Measurements from ENCODE around the gene RASAL3. TPM values are rescaled to one million over a fixed set of nuclear protein-coding genes. Genes with fewer than 3 reads are reported as not detected.
A peak's percentile ranks its signal among the peaks of the same experiment; 100 is the strongest.

Gene RASAL3
- total RNA-seq, 4 donors from 2014 or later = 0.51 to 4.3 (median 1.1) TPM; not detected in 1

DNA sequence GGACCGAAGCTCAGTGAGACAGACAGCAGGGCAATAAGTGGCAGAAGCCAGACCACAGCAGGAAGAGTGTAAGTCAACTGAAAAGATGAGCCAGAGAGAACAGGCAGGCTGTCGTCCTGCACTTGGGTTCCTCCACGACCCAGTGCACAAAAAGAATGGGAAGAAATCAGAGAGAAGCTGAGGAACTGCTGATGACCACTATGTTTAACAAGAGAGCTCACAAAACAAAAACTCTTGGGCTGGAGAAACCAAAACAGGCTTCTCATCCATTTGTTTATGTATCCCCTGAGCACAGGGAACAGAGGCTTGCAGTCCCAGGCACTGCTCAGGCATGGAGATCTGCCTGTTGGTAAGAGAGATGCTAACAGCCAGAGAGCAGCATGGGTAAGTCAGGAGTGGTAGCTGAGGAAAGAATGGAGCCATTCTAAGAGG is 59.5 kb downstream of the RASAL3 start:
- H3K27me3 ChIP-seq = no peaks in the 10 kb centered on the region
- no peak overlapping the region for H3K4me3 ChIP-seq
- DNase-seq = no peak
- H3K9me3 ChIP-seq = no peaks in the 10 kb centered on the region
- no peaks in the 10 kb centered on the region for H3K36me3 ChIP-seq
- peaks cover 0 to 22% of the 10 kb centered on the region in 2 donors for H3K4me1 ChIP-seq
- peak overlapping the region; percentile 24 to 76 for H3K27ac ChIP-seq
- intact Hi-C loops (cut with DNase I; ENCODE audit: low total_unique reads) = no loop called here
- TF ChIP-seq POLR2A (IDR thresholded peaks at IDR 0.05) = no peak
- TF ChIP-seq, protein P1, sequence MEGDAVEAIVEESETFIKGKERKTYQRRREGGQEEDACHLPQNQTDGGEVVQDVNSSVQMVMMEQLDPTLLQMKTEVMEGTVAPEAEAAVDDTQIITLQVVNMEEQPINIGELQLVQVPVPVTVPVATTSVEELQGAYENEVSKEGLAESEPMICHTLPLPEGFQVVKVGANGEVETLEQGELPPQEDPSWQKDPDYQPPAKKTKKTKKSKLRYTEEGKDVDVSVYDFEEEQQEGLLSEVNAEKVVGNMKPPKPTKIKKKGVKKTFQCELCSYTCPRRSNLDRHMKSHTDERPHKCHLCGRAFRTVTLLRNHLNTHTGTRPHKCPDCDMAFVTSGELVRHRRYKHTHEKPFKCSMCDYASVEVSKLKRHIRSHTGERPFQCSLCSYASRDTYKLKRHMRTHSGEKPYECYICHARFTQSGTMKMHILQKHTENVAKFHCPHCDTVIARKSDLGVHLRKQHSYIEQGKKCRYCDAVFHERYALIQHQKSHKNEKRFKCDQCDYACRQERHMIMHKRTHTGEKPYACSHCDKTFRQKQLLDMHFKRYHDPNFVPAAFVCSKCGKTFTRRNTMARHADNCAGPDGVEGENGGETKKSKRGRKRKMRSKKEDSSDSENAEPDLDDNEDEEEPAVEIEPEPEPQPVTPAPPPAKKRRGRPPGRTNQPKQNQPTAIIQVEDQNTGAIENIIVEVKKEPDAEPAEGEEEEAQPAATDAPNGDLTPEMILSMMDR (IDR thresholded peaks at IDR 0.05) = no peak

DNA sequence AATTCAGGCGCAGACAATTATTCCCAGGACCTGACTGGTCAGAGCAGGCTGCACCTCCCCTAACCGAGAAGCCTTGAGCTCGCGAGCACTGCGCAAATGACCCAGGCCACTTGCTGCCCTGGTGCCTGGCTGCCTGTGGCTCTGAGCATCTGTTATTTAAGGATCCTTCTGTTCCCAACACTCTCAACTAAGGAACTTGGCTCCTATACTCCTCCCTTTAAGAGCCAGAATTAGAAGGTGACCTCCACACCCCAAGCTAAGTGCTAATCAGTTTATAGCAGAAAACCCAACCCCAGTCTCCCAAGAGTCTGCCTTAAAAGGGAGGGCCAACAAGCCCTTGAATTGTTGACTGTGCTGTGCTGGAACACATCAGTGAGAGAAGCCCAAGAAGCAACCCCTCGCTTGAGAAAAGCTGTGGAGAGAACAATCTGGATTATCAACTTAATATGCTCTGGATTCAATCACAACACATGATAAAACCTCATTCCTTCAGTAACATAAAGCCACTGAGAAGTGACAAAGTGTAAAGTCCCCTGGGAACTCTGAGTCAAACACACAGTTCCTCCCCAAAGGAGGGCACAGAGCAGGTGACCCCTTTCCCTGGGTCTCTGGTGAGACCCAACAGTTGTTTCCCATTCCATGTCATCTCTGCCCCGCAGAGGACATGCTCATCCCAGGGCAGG is 60.1 kb downstream of the RASAL3 start:
- no peak for DNase-seq

DNA sequence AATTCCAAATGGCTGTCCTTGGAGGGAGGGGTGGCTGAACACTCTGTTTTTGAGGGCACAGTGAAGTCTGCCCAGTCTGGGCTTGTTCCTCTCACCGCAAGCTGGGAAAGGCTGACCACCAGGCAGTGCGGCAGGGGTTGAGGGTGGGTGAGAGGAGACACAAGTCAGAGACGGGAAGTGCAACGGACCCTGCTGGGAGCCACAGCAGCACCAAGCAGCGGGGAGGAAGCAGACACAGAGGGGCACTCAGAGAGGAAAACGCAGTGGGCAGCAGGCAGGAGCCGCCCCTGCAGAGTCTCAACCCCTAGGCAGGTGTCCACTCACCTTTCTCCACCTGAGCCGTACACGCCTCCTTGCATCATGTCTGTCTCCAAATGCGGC is 61.2 kb downstream of the RASAL3 start:
- no peaks in the 10 kb centered on the region for H3K36me3 ChIP-seq
- DNase-seq = no peak
- H3K27me3 ChIP-seq = no peaks in the 10 kb centered on the region
- peaks cover 0 to 22% of the 10 kb centered on the region in 2 donors for H3K4me1 ChIP-seq
- TF ChIP-seq, protein P1 (IDR thresholded peaks at IDR 0.05) = no peak
- TF ChIP-seq POLR2A (IDR thresholded peaks at IDR 0.05) = no peak
- intact Hi-C loops (cut with DNase I; ENCODE audit: low total_unique reads) = no loop called here
- no peaks in the 10 kb centered on the region for H3K9me3 ChIP-seq
- no peak overlapping the region for H3K4me3 ChIP-seq
- peak overlapping the region in 1 of 2 donors; percentile 76 for H3K27ac ChIP-seq

More for the DNA sequence above, 60.1 kb downstream of the RASAL3 start:
- intact Hi-C loops (cut with DNase I; ENCODE audit: low total_unique reads) = no loop called here
- no peaks in the 10 kb centered on the region for H3K27me3 ChIP-seq
- H3K4me1 ChIP-seq = peaks cover 0 to 22% of the 10 kb centered on the region in 2 donors
- H3K9me3 ChIP-seq = no peaks in the 10 kb centered on the region
- TF ChIP-seq, protein P1 (IDR thresholded peaks at IDR 0.05) = no peak
- no peak for TF ChIP-seq POLR2A (IDR thresholded peaks at IDR 0.05)
- no peak overlapping the region for H3K4me3 ChIP-seq
- H3K27ac ChIP-seq = peak overlapping the region; percentile 24 to 76
- H3K36me3 ChIP-seq = no peaks in the 10 kb centered on the region

DNA sequence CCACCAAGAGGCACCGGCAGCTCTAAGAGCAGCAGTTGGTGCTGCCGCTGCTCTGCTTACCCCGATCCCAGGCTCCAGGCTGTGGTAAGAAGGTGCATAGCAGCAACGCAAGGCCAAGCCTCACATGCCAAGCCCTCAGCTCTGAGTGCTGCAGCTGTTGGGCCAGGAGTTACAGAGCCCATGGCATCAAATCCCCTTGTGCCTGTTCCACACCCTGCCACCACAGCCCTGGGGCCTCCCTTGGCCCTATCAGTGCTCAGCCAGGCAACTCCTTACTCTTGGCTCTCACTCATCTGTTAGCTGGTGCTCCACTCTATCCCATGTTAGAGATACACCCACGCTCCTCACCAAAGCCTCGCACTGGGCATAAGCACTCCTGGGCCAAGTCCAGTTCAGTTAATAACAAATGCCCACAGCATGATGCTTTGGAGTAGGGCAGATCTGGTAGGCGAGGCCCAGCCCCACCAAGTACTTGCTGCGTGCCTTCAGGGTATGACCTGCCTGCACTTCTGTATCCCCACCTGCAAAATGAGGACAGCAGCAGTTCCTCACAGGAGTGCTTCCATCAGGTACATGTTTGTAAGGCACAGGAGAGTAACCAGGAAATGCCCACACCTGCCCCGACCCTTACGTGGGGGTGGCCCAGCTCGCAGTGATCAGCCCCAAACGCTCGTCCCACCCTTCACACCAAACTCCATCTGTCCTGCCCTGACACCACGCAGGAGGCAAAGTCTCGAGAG is 61.8 kb downstream of the RASAL3 start:
- Histone ChIP-seq H3K4me1 (peaks cover 0 to 22% of the 10 kb centered on the region in 2 donors), H3K4me3 (no peak overlapping the region), H3K9me3 (no peaks in the 10 kb centered on the region), H3K27me3 (no peaks in the 10 kb centered on the region), H3K36me3 (no peaks in the 10 kb centered on the region), H3K27ac (peak overlapping the region in 1 of 2 donors; percentile 76)
- intact Hi-C loops (cut with DNase I; ENCODE audit: low total_unique reads) = no loop called here
- TF ChIP-seq, protein P1 (IDR thresholded peaks at IDR 0.05) = no peak
- no peak for TF ChIP-seq POLR2A (IDR thresholded peaks at IDR 0.05)
- no peak for DNase-seq

MicroRNA genes within 50 kb of the gene (microRNA counts, 767-probe panel; counts per million panel counts)
- 0 counts per million in 2 donors for microRNA hsa-miR-1470

Small RNAs within 50 kb of the gene (microRNA-seq; reads per million reads assigned to microRNA genes)
- not detected for gene MIR1470 (ENCODE audit: borderline microRNAs expressed, borderline replicate concordance)

Small RNAs within 50 kb of the gene (small RNA-seq; reads per million reads assigned to genes)
- not detected for gene MIR1470

Other genes starting within 250 kb of the RASAL3 start
- gene EPHX3, start 232.1 kb downstream of the RASAL3 start, total RNA-seq = under 1 TPM in 2 of 4 donors, not detected in 2; 0.35 to 0.64 TPM
- 100 to 1,000 TPM in 1 of 4 donors, 10 to 100 TPM in 2, 1 to 10 TPM in 1; 5.6 to 156 (median 16.6) TPM for gene BRD4, start 132.0 kb downstream of the RASAL3 start, total RNA-seq
- gene AKAP8, start 84.8 kb downstream of the RASAL3 start, total RNA-seq = 10 to 100 TPM; 17.1 to 55.6 (median 39.2) TPM
- gene AKAP8L, start 45.6 kb downstream of the RASAL3 start, total RNA-seq = 100 to 1,000 TPM in 2 of 4 donors, 10 to 100 TPM in 2; 82.4 to 157 (median 117) TPM
- gene WIZ, start 14.6 kb downstream of the RASAL3 start, total RNA-seq = 10 to 100 TPM in 1 of 4 donors, 1 to 10 TPM in 3; 6.5 to 53.9 (median 8.5) TPM
- gene PGLYRP2, start 15.0 kb upstream of the RASAL3 start, total RNA-seq = not detected
- gene CYP4F22, start 44.0 kb upstream of the RASAL3 start, total RNA-seq = not detected
- 1 to 10 TPM in 1 of 4 donors, not detected in 3; 1.5 TPM for gene CYP4F8, start 150.7 kb upstream of the RASAL3 start, total RNA-seq
- gene CYP4F3, start 176.4 kb upstream of the RASAL3 start, total RNA-seq = under 1 TPM in 2 of 4 donors, not detected in 2; 0.41 to 0.70 TPM
- gene CYP4F12, start 208.5 kb upstream of the RASAL3 start, total RNA-seq = 10 to 100 TPM; 13.5 to 41.5 (median 26.5) TPM